ENCODE results near the gene SLC19A1. TPM values are rescaled to one million over a fixed set of nuclear protein-coding genes. Genes with fewer than 3 reads are reported as not detected.

The SLC19A1 gene
- polyA plus RNA-seq, 3 donors: 25.0 to 53.0 (median 39.9) TPM

DNA sequence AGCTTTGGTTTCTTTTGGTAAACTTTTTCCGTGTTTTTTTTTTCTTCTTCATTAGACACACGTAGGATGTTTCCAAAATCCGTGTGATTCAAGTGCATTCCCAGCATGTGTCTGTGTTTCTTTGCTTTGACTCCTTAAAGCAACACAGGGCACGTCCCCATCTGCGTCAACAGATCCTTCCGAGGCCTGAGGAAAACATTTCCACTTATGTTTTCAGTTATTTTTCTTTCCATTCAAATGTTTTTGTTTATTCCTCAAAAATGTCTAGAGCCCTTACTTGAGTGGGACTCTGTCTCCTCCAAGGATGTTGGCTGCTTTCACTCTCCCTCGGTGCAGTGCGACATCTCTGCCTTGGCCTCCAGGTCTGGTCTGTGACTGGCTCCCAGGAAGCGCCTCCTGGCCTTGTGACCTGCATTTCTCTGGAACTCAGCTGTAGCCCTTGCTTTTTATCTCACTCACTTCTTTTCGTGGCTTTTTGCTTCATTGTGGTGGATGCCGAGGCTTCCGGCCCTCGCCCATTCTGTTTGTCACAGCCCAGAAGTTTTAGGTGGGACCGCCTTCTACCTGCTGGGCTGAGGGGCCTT lies 31.3 kb upstream of the SLC19A1 start:
- intact Hi-C loops (cut with micrococcal nuclease): no loop called here
- Mint-ChIP-seq H3K4me1 (no peaks in the 10 kb centered on the region), H3K4me3 (no peak overlapping the region), H3K27me3 (ENCODE audit: low read depth in 3 of 3) (peaks cover 6 to 11% (median 7%) of the 10 kb centered on the region in 3 donors), H3K36me3 (no peaks in the 10 kb centered on the region), H3K27ac (no peak overlapping the region), H3K9me3 (peaks cover 0 to 2% (median 0%) of the 10 kb centered on the region in 7 donors)
- no peaks in the 10 kb centered on the region for H3K9me3 ChIP-seq (replicated peaks in 1 of 2; ENCODE audit: control insufficient read depth in 1 of 2, insufficient read depth in 1 of 2, low read length in 2 of 2)
- H4K20me1 ChIP-seq (ENCODE audit: insufficient read depth, low read length): no peaks in the 10 kb centered on the region
- no peak overlapping the region for H3K27ac ChIP-seq (ENCODE audit: low read depth in 1 of 2, low read length in 2 of 2)
- TF ChIP-seq, protein P1, sequence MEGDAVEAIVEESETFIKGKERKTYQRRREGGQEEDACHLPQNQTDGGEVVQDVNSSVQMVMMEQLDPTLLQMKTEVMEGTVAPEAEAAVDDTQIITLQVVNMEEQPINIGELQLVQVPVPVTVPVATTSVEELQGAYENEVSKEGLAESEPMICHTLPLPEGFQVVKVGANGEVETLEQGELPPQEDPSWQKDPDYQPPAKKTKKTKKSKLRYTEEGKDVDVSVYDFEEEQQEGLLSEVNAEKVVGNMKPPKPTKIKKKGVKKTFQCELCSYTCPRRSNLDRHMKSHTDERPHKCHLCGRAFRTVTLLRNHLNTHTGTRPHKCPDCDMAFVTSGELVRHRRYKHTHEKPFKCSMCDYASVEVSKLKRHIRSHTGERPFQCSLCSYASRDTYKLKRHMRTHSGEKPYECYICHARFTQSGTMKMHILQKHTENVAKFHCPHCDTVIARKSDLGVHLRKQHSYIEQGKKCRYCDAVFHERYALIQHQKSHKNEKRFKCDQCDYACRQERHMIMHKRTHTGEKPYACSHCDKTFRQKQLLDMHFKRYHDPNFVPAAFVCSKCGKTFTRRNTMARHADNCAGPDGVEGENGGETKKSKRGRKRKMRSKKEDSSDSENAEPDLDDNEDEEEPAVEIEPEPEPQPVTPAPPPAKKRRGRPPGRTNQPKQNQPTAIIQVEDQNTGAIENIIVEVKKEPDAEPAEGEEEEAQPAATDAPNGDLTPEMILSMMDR (IDR thresholded peaks at IDR 0.05): no peak
- H3K36me3 ChIP-seq (replicated peaks in 1 of 2; ENCODE audit: control insufficient read depth in 1 of 2, insufficient read depth in 2 of 2, low read length in 2 of 2): no peaks in the 10 kb centered on the region
- H3K9ac ChIP-seq (ENCODE audit: insufficient read depth, low read length, poor library complexity, severe bottlenecking): no peak overlapping the region
- no peaks in the 10 kb centered on the region for H3K27me3 ChIP-seq (ENCODE audit: control insufficient read depth in 2 of 2, insufficient read depth in 2 of 2, low read length in 2 of 2)
- DNase-seq: no peak
- H3K4me2 ChIP-seq (replicated peaks; ENCODE audit: extremely low read depth, low read length, poor library complexity, severe bottlenecking): no peak overlapping the region
- no peak overlapping the region for H3K4me3 ChIP-seq (replicated peaks in 1 of 3; ENCODE audit: low read depth in 2 of 3, low read length in 3 of 3)
- H3K79me2 ChIP-seq (ENCODE audit: insufficient read depth, low read length): no peaks in the 10 kb centered on the region
- H2AFZ ChIP-seq (ENCODE audit: insufficient read depth, low read depth, low read length, poor library complexity, severe bottlenecking): no peak overlapping the region
- H3K4me1 ChIP-seq (ENCODE audit: control insufficient read depth in 1 of 2, insufficient read depth in 2 of 2, low read length in 2 of 2): no peaks in the 10 kb centered on the region
- 91% methylated on average over 12 of the region's 14 CpGs for WGBS (ENCODE audit: insufficient coverage)

DNA sequence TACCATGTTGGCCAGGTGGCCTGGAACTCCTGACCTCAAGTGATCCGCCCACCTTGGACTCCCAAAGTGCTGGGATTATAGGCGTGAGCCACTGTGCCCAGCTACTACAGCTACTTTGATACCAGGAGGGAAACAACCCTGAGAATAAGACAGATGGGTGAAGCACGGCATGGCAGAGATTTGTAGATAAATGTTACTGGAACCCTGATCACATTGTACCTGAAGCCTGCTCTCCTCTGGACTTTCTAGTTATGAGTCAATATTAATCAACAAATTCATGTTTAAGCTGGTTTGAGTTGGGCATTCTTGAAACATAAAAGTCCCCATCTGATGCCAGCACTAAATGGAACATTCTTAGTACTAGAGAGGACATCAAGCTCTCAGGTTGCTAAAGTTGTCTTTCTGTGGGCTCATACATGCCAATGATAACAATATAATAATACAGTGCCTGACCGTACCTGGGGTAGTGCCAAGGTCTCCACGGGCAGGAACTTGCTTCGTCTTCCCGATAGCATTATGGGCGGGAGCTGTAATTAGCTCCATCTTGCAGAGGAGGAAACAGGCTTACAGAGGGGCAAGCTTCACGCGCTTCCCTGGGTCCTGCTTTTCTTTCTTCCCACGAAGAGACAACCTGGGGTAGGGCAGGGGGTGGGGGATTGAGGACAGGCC lies 30.7 kb upstream of the SLC19A1 start:
- H3K9me3 Mint-ChIP-seq: peaks cover 0 to 2% (median 0%) of the 10 kb centered on the region in 7 donors
- intact Hi-C loops (cut with micrococcal nuclease): no loop called here
- Histone ChIP-seq H2AFZ (ENCODE audit: insufficient read depth, low read depth, low read length, poor library complexity, severe bottlenecking) (no peak overlapping the region), H3K9ac (ENCODE audit: insufficient read depth, low read length, poor library complexity, severe bottlenecking) (no peak overlapping the region), H3K27ac (ENCODE audit: low read depth in 1 of 2, low read length in 2 of 2) (no peak overlapping the region), H3K27me3 (ENCODE audit: control insufficient read depth in 2 of 2, insufficient read depth in 2 of 2, low read length in 2 of 2) (no peaks in the 10 kb centered on the region), H3K9me3 (replicated peaks in 1 of 2; ENCODE audit: control insufficient read depth in 1 of 2, insufficient read depth in 1 of 2, low read length in 2 of 2) (no peaks in the 10 kb centered on the region), H3K4me2 (replicated peaks; ENCODE audit: extremely low read depth, low read length, poor library complexity, severe bottlenecking) (no peak overlapping the region), H3K4me1 (ENCODE audit: control insufficient read depth in 1 of 2, insufficient read depth in 2 of 2, low read length in 2 of 2) (no peaks in the 10 kb centered on the region), H3K79me2 (ENCODE audit: insufficient read depth, low read length) (no peaks in the 10 kb centered on the region), H3K4me3 (replicated peaks in 1 of 3; ENCODE audit: low read depth in 2 of 3, low read length in 3 of 3) (no peak overlapping the region), H4K20me1 (ENCODE audit: insufficient read depth, low read length) (no peaks in the 10 kb centered on the region), H3K36me3 (replicated peaks in 1 of 2; ENCODE audit: control insufficient read depth in 1 of 2, insufficient read depth in 2 of 2, low read length in 2 of 2) (no peaks in the 10 kb centered on the region)
- H3K4me3 Mint-ChIP-seq: no peak overlapping the region
- TF ChIP-seq, protein P1 (IDR thresholded peaks at IDR 0.05): no peak
- 90% methylated on average over 2 of the region's 11 CpGs for WGBS (ENCODE audit: insufficient coverage)
- peak overlapping the region in 1 of 7 donors; percentile 35 for H3K27ac Mint-ChIP-seq
- H3K27me3 Mint-ChIP-seq (ENCODE audit: low read depth in 3 of 3): peaks cover 8 to 11% (median 9%) of the 10 kb centered on the region in 3 donors
- no peak for DNase-seq
- no peaks in the 10 kb centered on the region for H3K36me3 Mint-ChIP-seq
- H3K4me1 Mint-ChIP-seq: no peaks in the 10 kb centered on the region
